ENCODE measurements around the gene SCUBE3.

SCUBE3 gene

GRCh38 chr6:35181933-35182612 lies 31.7 kb upstream of the SCUBE3 start:
- TF ChIP-seq, protein P1, sequence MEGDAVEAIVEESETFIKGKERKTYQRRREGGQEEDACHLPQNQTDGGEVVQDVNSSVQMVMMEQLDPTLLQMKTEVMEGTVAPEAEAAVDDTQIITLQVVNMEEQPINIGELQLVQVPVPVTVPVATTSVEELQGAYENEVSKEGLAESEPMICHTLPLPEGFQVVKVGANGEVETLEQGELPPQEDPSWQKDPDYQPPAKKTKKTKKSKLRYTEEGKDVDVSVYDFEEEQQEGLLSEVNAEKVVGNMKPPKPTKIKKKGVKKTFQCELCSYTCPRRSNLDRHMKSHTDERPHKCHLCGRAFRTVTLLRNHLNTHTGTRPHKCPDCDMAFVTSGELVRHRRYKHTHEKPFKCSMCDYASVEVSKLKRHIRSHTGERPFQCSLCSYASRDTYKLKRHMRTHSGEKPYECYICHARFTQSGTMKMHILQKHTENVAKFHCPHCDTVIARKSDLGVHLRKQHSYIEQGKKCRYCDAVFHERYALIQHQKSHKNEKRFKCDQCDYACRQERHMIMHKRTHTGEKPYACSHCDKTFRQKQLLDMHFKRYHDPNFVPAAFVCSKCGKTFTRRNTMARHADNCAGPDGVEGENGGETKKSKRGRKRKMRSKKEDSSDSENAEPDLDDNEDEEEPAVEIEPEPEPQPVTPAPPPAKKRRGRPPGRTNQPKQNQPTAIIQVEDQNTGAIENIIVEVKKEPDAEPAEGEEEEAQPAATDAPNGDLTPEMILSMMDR (conservative IDR thresholded peaks at IDR 0.05; ENCODE audit: low read length): no peak
- no peak for TF ChIP-seq EZH2phosphoT487 (IDR thresholded peaks at IDR 0.05; ENCODE audit: borderline replicate concordance)
- H4K20me1 ChIP-seq (ENCODE audit: insufficient read depth, low read length, poor library complexity, severe bottlenecking): no peaks in the 10 kb centered on the region
- H3K9me2 ChIP-seq (replicated peaks; ENCODE audit: low read depth, low read length): no peaks in the 10 kb centered on the region
- H3K27me3 ChIP-seq (ENCODE audit: insufficient read depth, low read length, poor library complexity, severe bottlenecking): no peaks in the 10 kb centered on the region
- no peak overlapping the region for H3K4me3 ChIP-seq (ENCODE audit: low read length, poor library complexity, severe bottlenecking)
- H3K4me2 ChIP-seq (ENCODE audit: low read depth, low read length, poor library complexity, severe bottlenecking): no peak overlapping the region
- H3K36me3 ChIP-seq (ENCODE audit: insufficient read depth, low read length): no peaks in the 10 kb centered on the region
- H3K9ac ChIP-seq (ENCODE audit: low read depth, low read length, poor library complexity, severe bottlenecking): no peak overlapping the region
- H3K9me3 ChIP-seq (ENCODE audit: insufficient read depth, low read depth, low read length): no peaks in the 10 kb centered on the region
- no peaks in the 10 kb centered on the region for H3K79me2 ChIP-seq (ENCODE audit: insufficient read depth, low read length)
- H3F3A ChIP-seq (ENCODE audit: low read depth): no peaks in the 10 kb centered on the region
- no peaks in the 10 kb centered on the region for H3K4me1 ChIP-seq (ENCODE audit: insufficient read depth, low read length, poor library complexity, severe bottlenecking)
- no peak overlapping the region for H2AFZ ChIP-seq (ENCODE audit: low read length)

- no peaks in the 10 kb centered on the region for H4K20me1 ChIP-seq (ENCODE audit: insufficient read depth, low read length, poor library complexity, severe bottlenecking)
- no peak overlapping the region for H3K4me3 ChIP-seq (ENCODE audit: low read length, poor library complexity, severe bottlenecking)
- H3F3A ChIP-seq (ENCODE audit: low read depth): no peaks in the 10 kb centered on the region
- no peaks in the 10 kb centered on the region for H3K9me3 ChIP-seq (ENCODE audit: insufficient read depth, low read depth, low read length)
- no peak overlapping the region for H3K4me2 ChIP-seq (ENCODE audit: low read depth, low read length, poor library complexity, severe bottlenecking)
- H3K36me3 ChIP-seq (ENCODE audit: insufficient read depth, low read length): no peaks in the 10 kb centered on the region
- H2AFZ ChIP-seq (ENCODE audit: low read length): no peak overlapping the region
- H3K4me1 ChIP-seq (ENCODE audit: insufficient read depth, low read length, poor library complexity, severe bottlenecking): no peaks in the 10 kb centered on the region
- no peak overlapping the region for H3K9ac ChIP-seq (ENCODE audit: low read depth, low read length, poor library complexity, severe bottlenecking)
- TF ChIP-seq, protein P1 (conservative IDR thresholded peaks at IDR 0.05; ENCODE audit: low read length): no peak
- no peak for TF ChIP-seq EZH2phosphoT487 (IDR thresholded peaks at IDR 0.05; ENCODE audit: borderline replicate concordance)
- H3K79me2 ChIP-seq (ENCODE audit: insufficient read depth, low read length): no peaks in the 10 kb centered on the region
- H3K27me3 ChIP-seq (ENCODE audit: insufficient read depth, low read length, poor library complexity, severe bottlenecking): no peaks in the 10 kb centered on the region
- H3K9me2 ChIP-seq (replicated peaks; ENCODE audit: low read depth, low read length): no peaks in the 10 kb centered on the region
Observed at GRCh38 chr6:35183281-35183680, 30.5 kb upstream of the SCUBE3 start.

DNA sequence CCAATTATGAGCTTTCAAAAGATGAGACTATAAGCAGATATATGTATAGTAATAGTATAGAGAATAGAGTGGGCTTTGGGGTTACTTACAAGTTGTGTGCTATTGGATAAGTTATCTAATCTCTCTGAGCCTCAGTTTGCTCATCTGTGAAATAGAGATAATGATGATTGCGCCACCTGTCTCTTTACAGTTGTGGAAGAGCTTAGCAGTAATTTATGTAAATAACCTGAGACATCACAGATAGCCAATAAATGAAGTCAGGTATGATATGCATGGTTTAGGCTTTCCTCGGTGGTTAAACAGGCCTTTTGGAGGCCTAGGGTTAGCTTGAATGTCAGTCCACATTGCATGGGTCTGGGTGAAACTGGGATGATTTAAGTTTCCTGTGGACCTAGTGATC lies 29.8 kb upstream of the SCUBE3 start:
- no peaks in the 10 kb centered on the region for H3K27me3 ChIP-seq (ENCODE audit: insufficient read depth, low read length, poor library complexity, severe bottlenecking)
- no peaks in the 10 kb centered on the region for H3K9me3 ChIP-seq (ENCODE audit: insufficient read depth, low read depth, low read length)
- no peak overlapping the region for H2AFZ ChIP-seq (ENCODE audit: low read length)
- H3F3A ChIP-seq (ENCODE audit: low read depth): no peaks in the 10 kb centered on the region
- no peaks in the 10 kb centered on the region for H3K4me1 ChIP-seq (ENCODE audit: insufficient read depth, low read length, poor library complexity, severe bottlenecking)
- no peaks in the 10 kb centered on the region for H3K36me3 ChIP-seq (ENCODE audit: insufficient read depth, low read length)
- no peak overlapping the region for H3K4me3 ChIP-seq (ENCODE audit: low read length, poor library complexity, severe bottlenecking)
- H4K20me1 ChIP-seq (ENCODE audit: insufficient read depth, low read length, poor library complexity, severe bottlenecking): no peaks in the 10 kb centered on the region
- H3K9me2 ChIP-seq (replicated peaks; ENCODE audit: low read depth, low read length): no peaks in the 10 kb centered on the region
- H3K9ac ChIP-seq (ENCODE audit: low read depth, low read length, poor library complexity, severe bottlenecking): no peak overlapping the region
- H3K4me2 ChIP-seq (ENCODE audit: low read depth, low read length, poor library complexity, severe bottlenecking): no peak overlapping the region
- H3K79me2 ChIP-seq (ENCODE audit: insufficient read depth, low read length): no peaks in the 10 kb centered on the region
- no peak for TF ChIP-seq EZH2phosphoT487 (IDR thresholded peaks at IDR 0.05; ENCODE audit: borderline replicate concordance)
- TF ChIP-seq, protein P1 (conservative IDR thresholded peaks at IDR 0.05; ENCODE audit: low read length): no peak
